GM12872 (cell line): ENCODE results near the gene TRAPPC2L.

ENCODE experiments used
- CTCF ChIP-seq: IDR thresholded peaks from 3 replicates; pipeline ENCODE4 v1.5.1; 2011; ENCODE audit warnings: low read depth, mild to moderate bottlenecking, low read length, moderate library complexity; ENCODE audit not compliant: insufficient read depth

TRAPPC2L gene

GRCh38 chr16:88865310-88865709 lies 8.4 kb downstream of the TRAPPC2L start:
- no peak for TF ChIP-seq CTCF

- TF ChIP-seq CTCF: no peak
Observed at GRCh38 chr16:88865742-88866141, 8.8 kb downstream of the TRAPPC2L start.

- no peak for TF ChIP-seq CTCF
Observed at GRCh38 chr16:88866151-88866920, 9.4 kb downstream of the TRAPPC2L start, which contains the start of gene PABPN1L. Gene PABPN1L (minus strand): TSS chr16:88866660. CDS start chr16:88866606, 54 bp downstream.

- no peak for TF ChIP-seq CTCF
Observed at GRCh38 chr16:88867581-88868246, 10.8 kb downstream of the TRAPPC2L start.

GRCh38 chr16:88868974-88869672 lies 12.2 kb downstream of the TRAPPC2L start:
- TF ChIP-seq CTCF: no peak

GRCh38 chr16:88869673-88869980 lies 12.7 kb downstream of the TRAPPC2L start:
- no peak for TF ChIP-seq CTCF

GRCh38 chr16:88870608-88871348 lies 13.9 kb downstream of the TRAPPC2L start:
- no peak for TF ChIP-seq CTCF
